ENCODE data around the gene CD48. TPM values are rescaled to one million over a fixed set of nuclear protein-coding genes. Genes with fewer than 3 reads are reported as not detected.

CD48 gene
- polyA plus RNA-seq, 2 donors, result 3.3 to 4.6 TPM

DNA sequence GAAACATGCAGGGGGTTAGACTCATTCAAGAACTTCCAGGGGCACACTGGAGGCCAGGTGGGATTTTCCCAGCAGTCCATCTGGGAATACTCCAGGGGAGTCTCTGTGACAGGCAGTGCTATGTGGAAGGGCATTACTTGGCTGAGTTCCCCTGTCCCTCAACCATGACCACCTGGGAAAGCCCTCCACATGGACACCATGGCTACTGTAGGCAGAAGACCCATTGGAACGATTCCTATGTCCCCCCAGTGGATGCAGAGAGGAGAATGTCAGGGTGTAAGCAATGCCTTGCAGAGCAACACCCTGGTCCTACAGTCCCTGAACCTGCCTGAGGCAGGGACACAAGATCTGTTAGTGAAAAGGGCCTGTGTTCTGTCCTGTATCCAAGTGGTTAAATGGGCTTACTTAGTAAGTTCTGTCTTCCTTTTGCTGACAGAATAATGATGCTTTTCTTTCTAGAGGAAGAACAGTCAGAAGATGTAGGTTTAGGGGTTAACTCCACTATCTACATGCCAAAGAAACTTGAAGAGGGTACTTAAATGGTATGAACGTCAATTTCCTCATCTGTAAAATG is 78.2 kb downstream of the CD48 start:
- no peak overlapping the region for H3K27ac ChIP-seq (ENCODE audit: low read depth in 2 of 2, low read length in 1 of 2)
- 46 to 48% methylated on average over 2 of the region's 2 CpGs for WGBS, 2 donors
- H3K4me1 ChIP-seq (ENCODE audit: control insufficient read depth in 2 of 2, insufficient read depth in 2 of 2, low read length in 1 of 2), result no peaks in the 10 kb centered on the region
- H3K9me3 ChIP-seq (ENCODE audit: control insufficient read depth in 2 of 2, insufficient read depth in 1 of 2, low read depth in 1 of 2, low read length in 1 of 2), result no peaks in the 10 kb centered on the region
- no peaks in the 10 kb centered on the region for H3K27me3 ChIP-seq (ENCODE audit: control insufficient read depth in 1 of 2, insufficient read depth in 2 of 2, low read length in 2 of 2)
- H3K36me3 ChIP-seq (ENCODE audit: control insufficient read depth in 2 of 2, insufficient read depth in 2 of 2, low read length in 1 of 2), result no peaks in the 10 kb centered on the region
- H3K4me3 ChIP-seq (ENCODE audit: low read depth in 1 of 2, low read length in 2 of 2), result no peak overlapping the region

DNA sequence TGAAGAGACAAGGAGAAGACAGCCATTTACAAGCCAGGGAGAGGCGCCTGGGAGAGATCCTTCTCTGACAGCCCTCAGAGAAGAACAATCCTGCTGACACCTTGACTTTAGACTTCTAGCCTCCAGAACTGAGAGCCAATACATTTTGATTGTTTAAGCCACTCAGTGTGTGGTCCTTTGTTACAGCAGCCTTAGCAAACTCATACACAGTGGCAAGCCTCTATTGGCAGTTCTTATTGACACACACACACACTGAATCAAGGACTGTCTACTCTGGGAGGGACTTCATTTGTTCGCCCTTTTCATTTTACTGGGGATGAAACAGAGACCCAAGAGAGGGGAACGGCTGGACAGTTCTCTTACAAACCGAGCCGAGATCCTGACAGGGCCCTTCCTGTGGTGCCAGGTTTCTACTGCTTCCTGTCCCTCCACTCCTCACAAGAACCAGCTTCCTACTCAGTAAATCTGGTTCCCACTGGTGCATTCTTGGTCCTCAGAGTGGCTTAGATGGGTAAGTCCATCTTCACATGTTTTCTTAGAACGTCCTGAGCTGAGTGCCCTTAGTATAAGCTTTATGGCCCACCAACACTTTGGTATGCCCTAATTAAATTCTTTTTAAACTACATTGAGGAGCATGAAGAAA is 79.5 kb downstream of the CD48 start:
- Histone ChIP-seq H3K9me3 (ENCODE audit: control insufficient read depth in 2 of 2, insufficient read depth in 1 of 2, low read depth in 1 of 2, low read length in 1 of 2) (no peaks in the 10 kb centered on the region), H3K4me3 (ENCODE audit: low read depth in 1 of 2, low read length in 2 of 2) (no peak overlapping the region), H3K27me3 (ENCODE audit: control insufficient read depth in 1 of 2, insufficient read depth in 2 of 2, low read length in 2 of 2) (no peaks in the 10 kb centered on the region), H3K36me3 (ENCODE audit: control insufficient read depth in 2 of 2, insufficient read depth in 2 of 2, low read length in 1 of 2) (no peaks in the 10 kb centered on the region), H3K4me1 (ENCODE audit: control insufficient read depth in 2 of 2, insufficient read depth in 2 of 2, low read length in 1 of 2) (no peaks in the 10 kb centered on the region), H3K27ac (ENCODE audit: low read depth in 2 of 2, low read length in 1 of 2) (no peak overlapping the region)
- 88 to 93% methylated on average over 6 of the region's 6 CpGs for WGBS, 2 donors

DNA sequence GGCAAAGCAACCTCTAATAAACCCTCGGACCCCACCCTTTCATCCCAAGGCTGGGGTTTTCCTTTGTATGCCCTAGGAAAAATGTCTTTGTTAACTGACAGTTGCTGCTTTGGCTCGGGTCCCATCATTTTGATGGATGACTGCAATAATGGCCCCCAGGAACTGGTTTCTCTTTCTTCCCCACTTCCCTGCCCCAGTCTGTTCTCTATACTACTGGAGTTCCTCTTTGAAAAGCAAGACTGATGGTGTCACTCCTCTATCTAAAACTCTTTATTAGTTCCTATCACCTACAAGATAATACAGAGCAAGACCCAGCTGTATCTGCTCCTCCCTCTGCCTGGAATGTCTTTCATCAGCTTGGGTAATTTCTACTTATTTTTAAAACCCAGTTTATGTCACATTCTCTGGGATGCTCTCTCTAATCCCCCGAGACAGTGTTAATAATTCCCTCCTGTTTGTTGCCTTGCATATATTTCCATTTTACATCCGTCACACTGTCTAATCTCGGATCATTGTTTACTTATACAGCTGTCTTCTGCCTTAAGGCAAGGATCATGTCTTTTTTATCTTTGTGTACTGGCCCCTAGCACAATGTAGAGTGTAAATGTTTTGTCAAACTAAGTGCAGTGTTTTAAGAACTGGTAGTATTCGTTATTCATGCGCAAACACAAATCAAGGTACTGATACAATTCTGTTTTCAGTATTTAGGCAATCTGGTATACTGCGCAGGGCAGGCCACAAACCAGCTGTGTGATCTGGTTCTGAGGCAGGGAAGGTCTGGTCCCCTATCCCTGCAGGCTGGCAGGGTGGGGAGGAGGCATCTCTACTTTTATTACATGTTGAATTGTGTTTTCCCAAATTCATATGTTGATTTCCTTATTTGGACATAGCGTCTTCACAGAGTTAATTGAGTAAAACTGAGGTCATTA is 80.8 kb downstream of the CD48 start:
- WGBS, 2 donors, result 43 to 52% methylated on average over 9 of the region's 9 CpGs
- Histone ChIP-seq H3K4me3 (ENCODE audit: low read depth in 1 of 2, low read length in 2 of 2) (no peak overlapping the region), H3K36me3 (ENCODE audit: control insufficient read depth in 2 of 2, insufficient read depth in 2 of 2, low read length in 1 of 2) (no peaks in the 10 kb centered on the region), H3K4me1 (ENCODE audit: control insufficient read depth in 2 of 2, insufficient read depth in 2 of 2, low read length in 1 of 2) (no peaks in the 10 kb centered on the region), H3K27ac (ENCODE audit: low read depth in 2 of 2, low read length in 1 of 2) (no peak overlapping the region), H3K27me3 (ENCODE audit: control insufficient read depth in 1 of 2, insufficient read depth in 2 of 2, low read length in 2 of 2) (no peaks in the 10 kb centered on the region), H3K9me3 (ENCODE audit: control insufficient read depth in 2 of 2, insufficient read depth in 1 of 2, low read depth in 1 of 2, low read length in 1 of 2) (no peaks in the 10 kb centered on the region)

DNA sequence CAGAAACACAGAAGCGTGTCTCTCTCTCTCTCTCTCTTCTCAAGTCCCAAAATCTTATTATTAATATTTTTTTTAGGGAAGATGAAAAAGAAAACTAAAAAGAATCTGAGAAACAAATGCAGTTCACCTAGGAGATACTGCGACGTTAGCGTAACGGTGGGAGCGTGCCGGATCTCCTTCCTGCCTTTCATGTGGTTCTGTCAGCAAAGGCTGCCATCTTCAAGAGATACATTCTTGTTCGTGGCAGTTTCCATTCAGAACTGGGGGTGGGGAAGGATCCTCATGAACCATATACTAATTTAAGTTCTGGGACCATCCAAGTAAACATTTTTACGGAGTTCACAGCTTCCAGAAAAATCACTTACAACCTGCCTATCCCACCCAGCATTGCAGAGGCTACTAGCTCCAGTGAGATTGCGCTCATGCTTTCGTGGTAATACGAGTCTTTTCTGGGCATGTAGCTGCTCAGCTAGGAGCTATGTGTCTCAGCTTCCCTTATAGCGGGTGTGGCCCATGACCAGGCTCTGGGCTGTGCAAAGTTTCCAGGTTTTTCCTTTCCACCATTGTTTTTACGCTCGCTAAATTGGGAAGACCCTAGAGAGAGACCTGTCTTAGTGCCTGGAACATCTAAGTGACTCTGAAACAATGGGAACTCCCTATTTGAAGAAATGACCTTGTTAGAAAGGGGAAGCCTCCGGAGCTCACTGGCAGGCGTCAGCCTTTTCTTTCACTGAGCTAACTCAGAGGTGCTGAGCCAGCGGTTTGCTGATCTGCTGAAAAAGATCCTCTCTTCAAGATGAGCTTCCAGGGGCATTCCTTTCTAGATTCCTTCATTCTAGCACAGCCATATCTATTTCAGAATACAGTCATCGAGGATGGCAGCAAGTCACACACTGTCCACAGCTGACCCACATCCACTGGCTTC is 82.1 kb downstream of the CD48 start:
- H3K4me3 ChIP-seq (ENCODE audit: low read depth in 1 of 2, low read length in 2 of 2), result no peak overlapping the region
- no peaks in the 10 kb centered on the region for H3K36me3 ChIP-seq (ENCODE audit: control insufficient read depth in 2 of 2, insufficient read depth in 2 of 2, low read length in 1 of 2)
- WGBS, 2 donors, result 54 to 59% methylated on average over 19 of the region's 19 CpGs
- H3K4me1 ChIP-seq (ENCODE audit: control insufficient read depth in 2 of 2, insufficient read depth in 2 of 2, low read length in 1 of 2), result no peaks in the 10 kb centered on the region
- no peaks in the 10 kb centered on the region for H3K27me3 ChIP-seq (ENCODE audit: control insufficient read depth in 1 of 2, insufficient read depth in 2 of 2, low read length in 2 of 2)
- H3K9me3 ChIP-seq (ENCODE audit: control insufficient read depth in 2 of 2, insufficient read depth in 1 of 2, low read depth in 1 of 2, low read length in 1 of 2), result no peaks in the 10 kb centered on the region
- peak overlapping the region; percentile 4 to 37 for H3K27ac ChIP-seq (ENCODE audit: low read depth in 2 of 2, low read length in 1 of 2)

DNA sequence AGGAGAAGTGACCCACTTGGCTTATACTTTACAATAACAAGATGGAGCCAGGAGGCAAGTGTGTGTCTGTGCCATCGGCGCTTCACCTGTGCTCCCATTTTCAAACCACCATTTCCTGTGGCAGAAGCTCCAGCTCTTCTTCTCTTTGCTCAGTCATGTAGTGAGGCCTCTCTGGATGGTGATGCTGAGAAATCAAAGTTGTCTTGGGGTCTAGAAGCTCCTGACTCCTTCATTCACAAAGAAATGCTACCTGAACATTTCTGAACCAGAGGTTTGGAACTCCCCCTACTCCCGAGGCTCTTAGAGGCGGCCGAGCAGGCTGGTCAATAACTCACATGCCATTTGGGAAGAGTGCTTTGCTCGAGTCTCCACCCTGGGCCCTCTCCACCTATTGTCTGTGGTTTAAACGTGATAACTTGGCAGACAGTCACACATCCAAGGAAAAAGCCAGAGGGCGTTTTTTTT is 82.8 kb downstream of the CD48 start:
- Histone ChIP-seq H3K27ac (ENCODE audit: low read depth in 2 of 2, low read length in 1 of 2) (peak overlapping the region in 1 of 2 donors; percentile 33), H3K9me3 (ENCODE audit: control insufficient read depth in 2 of 2, insufficient read depth in 1 of 2, low read depth in 1 of 2, low read length in 1 of 2) (no peaks in the 10 kb centered on the region), H3K27me3 (ENCODE audit: control insufficient read depth in 1 of 2, insufficient read depth in 2 of 2, low read length in 2 of 2) (no peaks in the 10 kb centered on the region), H3K4me3 (ENCODE audit: low read depth in 1 of 2, low read length in 2 of 2) (no peak overlapping the region), H3K36me3 (ENCODE audit: control insufficient read depth in 2 of 2, insufficient read depth in 2 of 2, low read length in 1 of 2) (no peaks in the 10 kb centered on the region), H3K4me1 (ENCODE audit: control insufficient read depth in 2 of 2, insufficient read depth in 2 of 2, low read length in 1 of 2) (no peaks in the 10 kb centered on the region)
- 62 to 65% methylated on average over 8 of the region's 8 CpGs for WGBS, 2 donors

Other genes starting within 250 kb of the CD48 start
- gene SLAMF6, start 188.6 kb downstream of the CD48 start, polyA plus RNA-seq, result 1 to 10 TPM in 1 of 2 donors, under 1 TPM in 1; 0.55 to 1.4 TPM
- under 1 TPM; 0.26 to 0.29 TPM for gene CD84, start 132.3 kb downstream of the CD48 start, polyA plus RNA-seq
- gene SLAMF1, start 64.8 kb downstream of the CD48 start, polyA plus RNA-seq, result under 1 TPM; 0.26 to 0.29 TPM
- gene SLAMF7, start 27.4 kb upstream of the CD48 start, polyA plus RNA-seq, result 1 to 10 TPM; 2.9 to 4.0 TPM
- under 1 TPM; 0.54 to 0.73 TPM for gene LY9, start 84.4 kb upstream of the CD48 start, polyA plus RNA-seq
- gene CD244, start 151.1 kb upstream of the CD48 start, polyA plus RNA-seq, result under 1 TPM; 0.35 to 0.41 TPM
- gene ITLN1, start 173.4 kb upstream of the CD48 start, polyA plus RNA-seq, result under 1 TPM; 0.04 to 0.20 TPM
- under 1 TPM; 0.09 to 0.20 TPM for gene ITLN2, start 243.0 kb upstream of the CD48 start, polyA plus RNA-seq

Data from esophagus (tissue), 2 donors.